ENCODE results near the gene KRT6A.

DNA sequence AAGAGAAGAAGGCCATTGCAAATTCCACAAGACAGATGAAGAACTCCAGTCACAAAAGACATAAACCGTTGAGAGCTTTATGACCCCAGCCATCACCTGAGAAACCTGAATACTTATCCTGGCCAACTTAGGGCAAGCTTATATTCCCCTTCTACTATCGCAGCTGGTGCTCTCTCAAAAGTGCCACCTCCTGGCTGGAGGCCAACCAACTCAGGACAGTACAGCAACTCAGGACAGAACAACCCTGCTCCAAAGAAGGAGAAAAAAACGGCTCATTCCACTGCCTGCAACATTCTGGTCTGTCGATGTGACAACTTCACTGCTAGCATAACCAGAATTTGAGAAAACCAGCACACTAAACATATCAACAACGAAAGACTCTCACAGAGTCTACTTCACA lies 31.4 kb downstream of the KRT6A start:
- no peak for TF ChIP-seq CTCF (IDR thresholded peaks at IDR 0.05)
- TF ChIP-seq EP300 (IDR thresholded peaks at IDR 0.05) = no peak
- TF ChIP-seq POLR2A (IDR thresholded peaks at IDR 0.05) = no peak
